Tibial nerve (tissue), 4 donors: ENCODE measurements around the gene GPR137B. TPM values are rescaled to one million over a fixed set of nuclear protein-coding genes. Genes with fewer than 3 reads are reported as not detected.
A peak's percentile ranks its signal among the peaks of the same experiment; 100 is the strongest.

Experiments
- DNase-seq, 2 donors: peaks; one replicate each; pipeline ENCODE4 v3.0.0-alpha.2; 2019; ENCODE audit warnings: low spot score in 2 of 2
- H3K27ac ChIP-seq, 4 donors: fragments of 200-600 bp; sonication (generic) in 3 of 4; one replicate each; pipeline ENCODE4 v1.5.1; 2017 to 2019; ENCODE audit warnings: mild to moderate bottlenecking in 1 of 4
- H3K27me3 ChIP-seq, 2 donors: fragments of 200-600 bp; sonication (generic) in 1 of 2; one replicate each; pipeline versions ENCODE4 v1.5.1 to v1.6.0; 2017 to 2019
- H3K36me3 ChIP-seq, 3 donors: fragments of 200-600 bp; sonication (generic); one replicate each; pipeline ENCODE4 v1.5.1; 2018 to 2019
- H3K4me1 ChIP-seq, 4 donors: fragments of 200-600 bp; sonication (generic) in 3 of 4; one replicate each; pipeline ENCODE4 v1.5.1; 2017 to 2019
- H3K4me3 ChIP-seq, 4 donors: fragments of 200-600 bp; sonication (generic) in 3 of 4; one replicate each; pipeline ENCODE4 v1.5.1; 2017 to 2019; ENCODE audit warnings: mild to moderate bottlenecking in 1 of 4, moderate library complexity in 1 of 4
- H3K9me3 ChIP-seq, 4 donors: fragments of 200-600 bp; sonication (generic) in 3 of 4; one replicate each; pipeline ENCODE4 v1.5.1; 2017 to 2019
- CTCF ChIP-seq, 5 experiments: fragments of 200-600 bp in 3 of 5; fragments of 450-650 bp in 2 of 5; sonication (generic) in 3 of 5; IDR thresholded peaks; one replicate each; pipeline ENCODE4 v1.5.1; 2016 to 2019; ENCODE audit warnings: antibody characterized with exemption in 5 of 5, mild to moderate bottlenecking in 3 of 5, moderate library complexity in 2 of 5
- EP300 ChIP-seq, 2 donors: sonication (generic); formaldehyde crosslinking; IDR thresholded peaks; one replicate each; pipeline ENCODE4 v1.6.1; 2017; ENCODE audit warnings: antibody characterized with exemption in 2 of 2, mild to moderate bottlenecking in 1 of 2
- POLR2A ChIP-seq, 2 donors: fragments of 450-650 bp; IDR thresholded peaks; one replicate each; pipeline ENCODE4 v1.6.1; 2017; ENCODE audit warnings: antibody characterized with exemption in 2 of 2, mild to moderate bottlenecking in 2 of 2, moderate library complexity in 2 of 2
- WGBS, 2 donors: methylation state at CpG; one replicate each; pipeline ENCODE4 v1.1.5; 2018; 5-methylcytosine and 5-hydroxymethylcytosine counted together
- total RNA-seq, 4 donors: library from RNA; depleted of rRNA; stranded (reverse); fragments of >200 nt; gene quantifications; one replicate each; pipeline ENCODE4 v1.1.0, GENCODE V29; 2016

Gene GPR137B
- total RNA-seq, 4 donors from 2014 or later: 51.1 to 94.8 (median 74.0) TPM

- no peaks in the 10 kb centered on the region for H3K9me3 ChIP-seq
- WGBS, 2 donors: 61 to 62% methylated on average over 5 of the region's 5 CpGs
- H3K36me3 ChIP-seq: no peaks in the 10 kb centered on the region
- peak overlapping the region in 2 of 4 donors; percentile 67 to 77 for H3K27ac ChIP-seq
- DNase-seq: no peak
- TF ChIP-seq POLR2A (IDR thresholded peaks at IDR 0.05) (no peak), EP300 (IDR thresholded peaks at IDR 0.05) (no peak), CTCF (IDR thresholded peaks at IDR 0.05) (no peak)
- H3K4me3 ChIP-seq: no peak overlapping the region
- H3K27me3 ChIP-seq: no peaks in the 10 kb centered on the region
- peaks cover 0 to 14% (median 0%) of the 10 kb centered on the region in 4 donors for H3K4me1 ChIP-seq
Observed at GRCh38 chr1:236132420-236133046, 9.8 kb upstream of the GPR137B start.

GRCh38 chr1:236133339-236133738, 9.0 kb upstream of the GPR137B start:
- Histone ChIP-seq H3K27me3 (no peaks in the 10 kb centered on the region), H3K9me3 (no peaks in the 10 kb centered on the region), H3K4me1 (peaks cover 0 to 14% (median 0%) of the 10 kb centered on the region in 4 donors), H3K27ac (no peak overlapping the region), H3K4me3 (no peak overlapping the region), H3K36me3 (no peaks in the 10 kb centered on the region)
- 87 to 94% methylated on average over 7 of the region's 7 CpGs for WGBS, 2 donors
- TF ChIP-seq EP300 (IDR thresholded peaks at IDR 0.05) (no peak), POLR2A (IDR thresholded peaks at IDR 0.05) (no peak), CTCF (IDR thresholded peaks at IDR 0.05) (no peak)
- DNase-seq: no peak

- no peak for DNase-seq
- 89 to 97% methylated on average over 1 of the region's 1 CpG for WGBS, 2 donors
- no peaks in the 10 kb centered on the region for H3K9me3 ChIP-seq
- TF ChIP-seq EP300 (IDR thresholded peaks at IDR 0.05) (no peak), POLR2A (IDR thresholded peaks at IDR 0.05) (no peak), CTCF (IDR thresholded peaks at IDR 0.05) (no peak)
- no peaks in the 10 kb centered on the region for H3K36me3 ChIP-seq
- H3K27ac ChIP-seq: no peak overlapping the region
- H3K27me3 ChIP-seq: no peaks in the 10 kb centered on the region
- no peak overlapping the region for H3K4me3 ChIP-seq
- peaks cover 0 to 9% (median 0%) of the 10 kb centered on the region in 4 donors for H3K4me1 ChIP-seq
Observed at GRCh38 chr1:236133802-236134201, 8.5 kb upstream of the GPR137B start.

- no peaks in the 10 kb centered on the region for H3K27me3 ChIP-seq
- peaks cover 0 to 11% (median 0%) of the 10 kb centered on the region in 4 donors for H3K4me1 ChIP-seq
- WGBS, 2 donors: 93% methylated on average over 4 of the region's 4 CpGs
- no peaks in the 10 kb centered on the region for H3K36me3 ChIP-seq
- no peak for DNase-seq
- H3K27ac ChIP-seq: no peak overlapping the region
- no peaks in the 10 kb centered on the region for H3K9me3 ChIP-seq
- TF ChIP-seq CTCF (IDR thresholded peaks at IDR 0.05) (no peak), POLR2A (IDR thresholded peaks at IDR 0.05) (no peak), EP300 (IDR thresholded peaks at IDR 0.05) (no peak)
- H3K4me3 ChIP-seq: no peak overlapping the region
Observed at GRCh38 chr1:236137285-236137852, 5.0 kb upstream of the GPR137B start.

- TF ChIP-seq CTCF (IDR thresholded peaks at IDR 0.05) (no peak), EP300 (IDR thresholded peaks at IDR 0.05) (no peak), POLR2A (IDR thresholded peaks at IDR 0.05) (no peak)
- Histone ChIP-seq H3K4me1 (peaks cover 0 to 22% (median 7%) of the 10 kb centered on the region in 4 donors), H3K4me3 (no peak overlapping the region), H3K27me3 (no peaks in the 10 kb centered on the region), H3K36me3 (no peaks in the 10 kb centered on the region), H3K27ac (no peak overlapping the region), H3K9me3 (no peaks in the 10 kb centered on the region)
- no peak for DNase-seq
- 95% methylated on average over 4 of the region's 4 CpGs for WGBS, 2 donors
Observed at GRCh38 chr1:236139495-236139894, 2.8 kb upstream of the GPR137B start.
